H9 (cell line): ENCODE measurements around the gene AGK. TPM values are rescaled to one million over a fixed set of nuclear protein-coding genes. Genes with fewer than 3 reads are reported as not detected.

Experiments used
- DNase-seq: peaks from one replicate; pipeline ENCODE4 v3.0.0-alpha.2; 2017
- H2AFZ ChIP-seq: one replicate; pipeline ENCODE4 v1.6.1; 2013; ENCODE audit warnings: mild to moderate bottlenecking, low read length, control low read depth, moderate library complexity
- H2AK5ac ChIP-seq: 2 replicates; pipeline ENCODE4 v1.6.1; 2013; ENCODE audit warnings: low read length, control low read depth, mixed read lengths; ENCODE audit not compliant: insufficient read length
- H2BK120ac ChIP-seq: one replicate; pipeline ENCODE4 v1.6.1; 2013; ENCODE audit warnings: low read depth, mild to moderate bottlenecking, low read length, control low read depth, inconsistent platforms; ENCODE audit not compliant: poor library complexity, severe bottlenecking
- H2BK12ac ChIP-seq: 2 replicates; pipeline ENCODE4 v1.6.1; 2013; ENCODE audit warnings: low read length, control low read depth, mixed read lengths, low read depth; ENCODE audit not compliant: insufficient read length
- H2BK15ac ChIP-seq: 2 replicates; pipeline ENCODE4 v1.6.1; 2013; ENCODE audit warnings: low read depth, low read length, control low read depth
- H2BK20ac ChIP-seq: one replicate; pipeline ENCODE4 v1.6.1; 2013; ENCODE audit warnings: low read depth, mild to moderate bottlenecking, low read length, control low read depth, inconsistent platforms; ENCODE audit not compliant: poor library complexity, severe bottlenecking
- H2BK5ac ChIP-seq: 2 replicates; pipeline ENCODE4 v1.6.1; 2013; ENCODE audit warnings: low read length, control low read depth, mixed read lengths; ENCODE audit not compliant: insufficient read length
- H3K14ac ChIP-seq: 2 replicates; pipeline ENCODE4 v1.6.1; 2013; ENCODE audit warnings: low read length, control low read depth; ENCODE audit not compliant: insufficient read depth
- H3K18ac ChIP-seq: 2 replicates; pipeline ENCODE4 v1.6.1; 2013; ENCODE audit warnings: low read depth, mild to moderate bottlenecking, mixed read lengths, low read length, control low read depth; ENCODE audit not compliant: insufficient read length
- H3K23ac ChIP-seq: 2 replicates; pipeline ENCODE4 v1.6.1; 2013; ENCODE audit warnings: low read length, control low read depth, mixed read lengths, low read depth; ENCODE audit not compliant: insufficient read length
- H3K23me2 ChIP-seq: 2 replicates; pipeline ENCODE4 v1.6.1; 2013; ENCODE audit warnings: low read depth, mild to moderate bottlenecking, mixed read lengths, low read length, control low read depth; ENCODE audit not compliant: insufficient read length, poor library complexity, severe bottlenecking
- H3K27ac ChIP-seq: 2 replicates; pipeline ENCODE4 v1.5.1; 2013; ENCODE audit warnings: low read length, control low read depth, mixed read lengths, low read depth; ENCODE audit not compliant: insufficient read length
- H3K27me3 ChIP-seq: 2 replicates; pipeline ENCODE4 v1.6.1; 2013; ENCODE audit warnings: low read length, control low read depth, inconsistent platforms; ENCODE audit not compliant: insufficient read depth
- H3K4ac ChIP-seq: 2 replicates; pipeline ENCODE4 v1.6.1; 2013; ENCODE audit warnings: low read depth, mild to moderate bottlenecking, control low read depth, inconsistent platforms, low read length, moderate library complexity
- H3K4me1 ChIP-seq: 2 replicates; pipeline ENCODE4 v1.6.1; 2013; ENCODE audit warnings: low read length, control low read depth, inconsistent platforms; ENCODE audit not compliant: insufficient read depth
- H3K4me2 ChIP-seq: 2 replicates; pipeline ENCODE4 v1.6.1; 2013; ENCODE audit warnings: low read length, control low read depth, mixed read lengths; ENCODE audit not compliant: insufficient read length, insufficient read depth
- H3K56ac ChIP-seq: 2 replicates; pipeline ENCODE4 v1.6.1; 2013; ENCODE audit warnings: low read depth, mild to moderate bottlenecking, mixed read lengths, low read length, control low read depth; ENCODE audit not compliant: insufficient read length
- H3K79me1 ChIP-seq: 2 replicates; pipeline ENCODE4 v1.6.1; 2013; ENCODE audit warnings: low read depth, mild to moderate bottlenecking, moderate library complexity, low read length, control low read depth, inconsistent platforms; ENCODE audit not compliant: insufficient read depth, poor library complexity, severe bottlenecking
- H3K79me2 ChIP-seq: 2 replicates; pipeline ENCODE4 v1.6.1; 2013; ENCODE audit warnings: low read length, control low read depth, inconsistent platforms; ENCODE audit not compliant: insufficient read depth
- H3K9ac ChIP-seq: 2 replicates; pipeline ENCODE4 v1.6.1; 2013; ENCODE audit warnings: low read length, control low read depth, mixed read lengths; ENCODE audit not compliant: insufficient read length; ENCODE audit errors: extremely low read depth
- H3K9me3 ChIP-seq: one replicate; pipeline ENCODE4 v1.6.1; 2013; ENCODE audit warnings: low read depth, low read length, inconsistent platforms; ENCODE audit not compliant: control insufficient read depth
- H3T11ph ChIP-seq: one replicate; pipeline ENCODE4 v1.6.1; 2013; ENCODE audit warnings: mild to moderate bottlenecking, low read length, control low read depth, inconsistent platforms
- H4K20me1 ChIP-seq: one replicate; pipeline ENCODE4 v1.6.1; 2013; ENCODE audit not compliant: control insufficient read depth, insufficient read length, insufficient read depth
- H4K5ac ChIP-seq: 2 replicates; pipeline ENCODE4 v1.6.1; 2013; ENCODE audit warnings: low read depth, mild to moderate bottlenecking, mixed read lengths, low read length, control low read depth; ENCODE audit not compliant: insufficient read length
- H4K8ac ChIP-seq: replicated peaks from 2 replicates; pipeline ENCODE4 v1.6.1; 2013; ENCODE audit warnings: low read length, control low read depth, mixed read lengths, low read depth; ENCODE audit not compliant: insufficient read length
- H4K91ac ChIP-seq: 2 replicates; pipeline ENCODE4 v1.6.1; 2013; ENCODE audit warnings: low read depth, mild to moderate bottlenecking, moderate library complexity, mixed read lengths, low read length, control low read depth; ENCODE audit not compliant: insufficient read length
- H3K27ac Mint-ChIP-seq, 3 experiments: 2 replicates in 2 of 3; 3 replicates in 1 of 3; pipeline ENCODE4 v1.8.0; 2020 to 2021; ENCODE audit warnings: mixed read lengths in 3 of 3, mild to moderate bottlenecking in 1 of 3, moderate library complexity in 1 of 3
- H3K27me3 Mint-ChIP-seq: 2 replicates; pipeline ENCODE4 v1.8.0; 2021; ENCODE audit warnings: low read depth, mild to moderate bottlenecking, moderate library complexity, mixed read lengths
- H3K36me3 Mint-ChIP-seq, 3 experiments: 2 replicates in 2 of 3; 3 replicates in 1 of 3; pipeline ENCODE4 v1.8.0; 2020 to 2021; ENCODE audit warnings: low read depth in 3 of 3, mixed read lengths in 3 of 3; ENCODE audit not compliant: insufficient read depth in 1 of 3
- H3K4me1 Mint-ChIP-seq, 2 experiments: 2 replicates each; pipeline ENCODE4 v1.8.0; 2020; ENCODE audit warnings: mixed read lengths in 2 of 2
- H3K4me3 Mint-ChIP-seq, 2 experiments: 2 replicates in 1 of 2; 3 replicates in 1 of 2; pipeline ENCODE4 v1.8.0; 2020 to 2021; ENCODE audit warnings: mild to moderate bottlenecking in 2 of 2, mixed read lengths in 2 of 2, moderate library complexity in 1 of 2
- H3K9me3 Mint-ChIP-seq, 2 experiments: 2 replicates in 1 of 2; 3 replicates in 1 of 2; pipeline ENCODE4 v1.8.0; 2020; ENCODE audit warnings: mild to moderate bottlenecking in 2 of 2, mixed read lengths in 2 of 2, moderate library complexity in 1 of 2
- CTCF ChIP-seq: fragments of 200-600 bp; sonication (generic); conservative IDR thresholded peaks from 3 replicates; pipeline ENCODE4 v1.8.0; 2021; ENCODE audit warnings: antibody characterized with exemption, mild to moderate bottlenecking
- WGBS: extraction: QIAGEN DNeasy Blood & Tissue Kit; methylation state at CpG from one replicate; pipeline ENCODE4 v1.1.7; 2013; ENCODE audit warnings: missing lambda C conversion rate, low lambda C conversion rate, mixed read lengths; ENCODE audit not compliant: insufficient read length; ENCODE audit errors: extremely low coverage; 5-methylcytosine and 5-hydroxymethylcytosine counted together
- total RNA-seq: library from RNA; stranded (reverse); gene quantifications from 2 replicates; pipeline ENCODE4 v1.2.1, GENCODE V29; 2021

The AGK gene
- total RNA-seq, 1 experiment from 2014 or later = 35.1 TPM

DNA sequence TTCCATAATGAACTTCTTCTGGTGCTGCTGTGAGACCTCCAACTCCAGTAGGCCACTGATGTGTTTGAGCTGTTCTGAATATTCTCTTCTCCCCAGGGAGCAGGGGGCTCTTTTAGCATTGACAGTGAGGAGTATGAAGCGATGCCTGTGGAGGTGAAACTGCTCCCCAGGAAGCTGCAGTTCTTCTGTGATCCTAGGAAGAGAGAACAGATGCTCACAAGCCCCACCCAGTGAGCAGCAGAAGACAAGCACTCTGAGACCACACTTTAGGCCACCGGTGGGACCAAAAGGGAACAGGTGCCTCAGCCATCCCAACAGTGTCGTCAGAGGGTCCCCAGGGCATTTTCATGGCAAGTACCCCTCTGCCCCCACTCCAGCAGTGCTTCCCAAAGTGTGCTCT, 101.5 kb downstream of the AGK start:
- no peak overlapping the region for H2BK20ac ChIP-seq
- H2BK12ac ChIP-seq = no peak overlapping the region
- no peaks in the 10 kb centered on the region; the same call in 1 of the 2 replicates for H3K27me3 Mint-ChIP-seq
- peak overlapping the region in 2 of 3 experiments; percentile 27 to 90; a peak in 2 of 7 replicates for H3K27ac Mint-ChIP-seq
- H2AK5ac ChIP-seq = no peak overlapping the region
- H3K4me1 Mint-ChIP-seq = peaks cover 21 to 25% of the 10 kb centered on the region in 2 experiments
- H3K79me1 ChIP-seq = no peaks in the 10 kb centered on the region
- H4K20me1 ChIP-seq = no peaks in the 10 kb centered on the region
- H4K8ac ChIP-seq = no peak overlapping the region
- H2BK5ac ChIP-seq = no peak overlapping the region
- WGBS = no CpG with 5 or more reads among the region's 3 CpGs
- H4K5ac ChIP-seq = no peak overlapping the region
- peak; percentile 45 for DNase-seq
- no peak overlapping the region for H3K27ac ChIP-seq
- H3K4me1 ChIP-seq = no peaks in the 10 kb centered on the region
- no peak overlapping the region for H3K9ac ChIP-seq
- H3K9me3 ChIP-seq = no peaks in the 10 kb centered on the region
- H3K56ac ChIP-seq = no peak overlapping the region
- peak overlapping the region; percentile 33; the same call in 1 of the 2 replicates for H2BK15ac ChIP-seq
- H3K4ac ChIP-seq = no peak overlapping the region
- no peak overlapping the region for H3K23ac ChIP-seq
- H3K14ac ChIP-seq = no peak overlapping the region; the same call in 1 of the 2 replicates
- H3K27me3 ChIP-seq = no peaks in the 10 kb centered on the region
- peak; percentile 25; the same call in 2 of the 3 replicates for TF ChIP-seq CTCF
- no peaks in the 10 kb centered on the region for H3K23me2 ChIP-seq
- no peak overlapping the region for H2BK120ac ChIP-seq
- no peak overlapping the region for H3T11ph ChIP-seq
- peak overlapping the region in 1 of 2 experiments; percentile 38; a peak in 2 of 5 replicates for H3K4me3 Mint-ChIP-seq
- no peaks in the 10 kb centered on the region for H3K9me3 Mint-ChIP-seq
- peaks cover 0 to 17% (median 7%) of the 10 kb centered on the region in 3 experiments; a peak in 6 of 7 replicates for H3K36me3 Mint-ChIP-seq
- no peaks in the 10 kb centered on the region for H3K79me2 ChIP-seq
- H3K18ac ChIP-seq = no peak overlapping the region
- no peak overlapping the region for H2AFZ ChIP-seq
- H3K4me2 ChIP-seq = no peak overlapping the region
- H4K91ac ChIP-seq = no peak overlapping the region
